Stromal cell of bone marrow (primary cell): Measurements from ENCODE around the gene DCLK1.

Source experiments
- DNase-seq: peaks from one replicate; pipeline ENCODE4 v3.0.0-alpha.2; 2012; ENCODE audit warnings: low read depth

DCLK1 gene

GRCh38 chr13:35894636-35895035, 236.5 kb downstream of the DCLK1 start:
- no peak for DNase-seq

GRCh38 chr13:35892837-35893814, 238.1 kb downstream of the DCLK1 start:
- no peak for DNase-seq

GRCh38 chr13:35891507-35892441, 239.4 kb downstream of the DCLK1 start:
- DNase-seq: no peak

- DNase-seq: no peak
Observed at GRCh38 chr13:35889560-35889959, 241.6 kb downstream of the DCLK1 start.

GRCh38 chr13:35888981-35889380, 242.2 kb downstream of the DCLK1 start:
- DNase-seq: no peak

- DNase-seq: no peak
Observed at GRCh38 chr13:35888457-35888883, 242.7 kb downstream of the DCLK1 start.

- no peak for DNase-seq
Observed at GRCh38 chr13:35887115-35887666, 244.0 kb downstream of the DCLK1 start.

GRCh38 chr13:35886332-35887114, 244.7 kb downstream of the DCLK1 start:
- DNase-seq: no peak

- no peak for DNase-seq
Observed at GRCh38 chr13:35884211-35884760, 246.9 kb downstream of the DCLK1 start.

GRCh38 chr13:35882722-35883497, 248.3 kb downstream of the DCLK1 start:
- no peak for DNase-seq

GRCh38 chr13:35881360-35881759, 249.8 kb downstream of the DCLK1 start:
- peak; percentile 51 for DNase-seq

GRCh38 chr13:35879111-35879510, 252.1 kb downstream of the DCLK1 start:
- no peak for DNase-seq

- no peak for DNase-seq
Observed at GRCh38 chr13:35876601-35877000, 254.6 kb downstream of the DCLK1 start.

GRCh38 chr13:35874704-35875103, 256.5 kb downstream of the DCLK1 start:
- DNase-seq: no peak

- DNase-seq: no peak
Observed at GRCh38 chr13:35872369-35872768, 258.8 kb downstream of the DCLK1 start.

- DNase-seq: no peak
Observed at GRCh38 chr13:35871561-35871960, 259.6 kb downstream of the DCLK1 start.

GRCh38 chr13:35866801-35867200, 264.4 kb downstream of the DCLK1 start:
- no peak for DNase-seq

GRCh38 chr13:35865341-35866240, 265.6 kb downstream of the DCLK1 start:
- no peak for DNase-seq

- DNase-seq: no peak
Observed at GRCh38 chr13:35860661-35861060, 270.5 kb downstream of the DCLK1 start.
